Midbrain (tissue), 1 donor: ENCODE results near the gene ADAMTS17.

Experiments used
- DNase-seq: peaks from one replicate; lab custom pipeline; 2025; lab: John Stamatoyannopoulos, UW

Gene ADAMTS17

GRCh38 chr15:100249096-100249815 lies 92.5 kb downstream of the ADAMTS17 start:
- DNase-seq: no peak

DNA sequence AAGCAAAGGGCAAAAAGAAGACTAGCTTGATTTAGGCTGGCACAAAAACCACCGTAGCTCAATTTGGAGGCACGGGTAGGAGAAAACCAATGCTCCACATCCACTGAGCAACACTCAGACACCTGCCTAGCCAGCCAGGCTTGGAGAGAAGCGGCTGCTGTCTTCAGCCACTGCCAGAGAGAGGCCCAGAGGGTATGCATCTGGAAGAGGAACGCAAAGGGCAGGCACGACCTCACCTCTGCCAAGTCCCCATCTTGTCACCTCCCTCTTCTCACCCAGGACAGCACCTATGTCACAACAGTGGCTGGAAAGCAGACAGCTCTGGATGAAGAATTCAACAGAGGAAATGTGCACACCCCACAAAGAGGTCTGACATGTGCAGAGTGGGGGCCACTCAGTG lies 93.5 kb downstream of the ADAMTS17 start:
- DNase-seq: no peak

DNA sequence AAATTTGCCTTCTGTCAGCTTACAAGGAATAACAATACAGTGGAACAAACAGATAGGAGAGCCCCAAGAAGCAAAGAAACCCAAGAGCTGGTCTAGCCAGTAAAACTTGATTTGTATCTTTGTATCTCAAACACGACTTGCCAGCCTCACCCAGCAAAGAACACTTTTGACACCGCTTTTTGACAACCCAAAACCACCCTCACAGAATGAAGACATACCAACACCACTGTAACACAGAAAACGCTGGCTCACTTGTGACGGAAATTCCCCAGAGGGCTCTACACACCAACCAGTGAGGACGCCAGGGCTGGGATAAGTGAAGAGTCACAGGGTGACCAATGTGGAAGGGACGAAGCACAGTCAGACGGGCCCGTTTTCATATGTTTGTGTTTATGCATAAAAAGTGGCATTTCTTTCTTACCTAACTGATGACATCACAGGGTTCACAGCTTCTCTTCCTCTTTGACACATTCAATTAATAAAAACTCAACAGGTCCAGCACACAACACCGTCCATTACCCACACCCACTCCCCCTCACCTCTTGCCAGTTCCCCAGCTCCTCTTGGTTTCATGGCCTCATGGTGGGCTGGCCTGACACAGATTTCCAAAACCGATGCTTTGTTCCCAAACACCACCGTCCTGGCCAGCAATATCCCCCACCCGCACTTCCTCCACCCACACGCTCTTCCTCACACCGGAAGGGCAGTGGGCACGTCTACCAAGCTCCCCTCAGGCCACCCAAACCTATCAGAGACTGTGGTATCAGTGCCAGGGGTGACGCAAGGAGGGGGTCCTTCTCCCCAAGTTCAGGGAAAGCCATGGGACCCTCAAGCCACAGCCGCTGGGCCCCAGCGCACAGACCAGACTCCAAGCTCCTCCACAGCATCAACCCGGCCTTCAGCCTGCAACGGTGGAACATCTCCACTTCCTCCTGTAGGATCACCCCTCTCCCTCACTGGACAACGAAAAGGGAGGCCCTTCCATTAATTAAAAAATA lies 94.2 kb downstream of the ADAMTS17 start:
- DNase-seq: no peak

DNA sequence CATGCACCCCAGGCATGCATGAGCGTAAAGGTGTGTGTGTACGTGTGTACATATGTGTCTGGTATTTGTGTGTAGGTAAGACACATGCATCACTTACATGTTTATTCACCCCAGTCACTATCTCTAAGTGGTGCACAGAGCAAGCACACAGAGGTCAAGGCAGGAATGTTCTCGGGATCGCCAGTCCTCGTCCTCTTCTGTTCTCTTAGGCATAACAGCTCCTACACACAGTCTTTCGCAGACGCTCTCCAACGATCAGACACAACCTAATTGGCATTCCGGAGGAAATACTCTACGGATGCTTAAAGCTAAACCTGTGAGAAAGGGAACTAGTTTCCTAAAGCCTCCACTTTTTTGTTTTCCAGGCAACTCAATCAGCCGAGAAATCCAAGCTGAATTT lies 95.9 kb downstream of the ADAMTS17 start:
- DNase-seq: no peak

DNA sequence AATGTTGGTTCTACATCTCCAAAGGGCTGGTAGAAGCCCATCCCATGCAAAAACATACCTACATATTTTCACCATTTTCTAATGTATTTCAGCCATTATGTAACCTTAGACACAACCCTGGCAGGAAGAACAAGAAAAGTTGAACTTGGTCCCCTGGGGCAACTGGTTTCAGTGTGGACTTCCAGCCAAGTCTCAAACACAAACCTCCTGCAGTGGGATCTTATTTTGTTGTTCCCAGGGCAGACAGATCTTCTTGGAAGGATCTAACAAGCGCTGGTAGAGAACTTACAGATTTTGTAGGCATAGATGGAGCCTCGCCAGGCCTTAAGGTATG lies 96.3 kb downstream of the ADAMTS17 start:
- DNase-seq: no peak

DNA sequence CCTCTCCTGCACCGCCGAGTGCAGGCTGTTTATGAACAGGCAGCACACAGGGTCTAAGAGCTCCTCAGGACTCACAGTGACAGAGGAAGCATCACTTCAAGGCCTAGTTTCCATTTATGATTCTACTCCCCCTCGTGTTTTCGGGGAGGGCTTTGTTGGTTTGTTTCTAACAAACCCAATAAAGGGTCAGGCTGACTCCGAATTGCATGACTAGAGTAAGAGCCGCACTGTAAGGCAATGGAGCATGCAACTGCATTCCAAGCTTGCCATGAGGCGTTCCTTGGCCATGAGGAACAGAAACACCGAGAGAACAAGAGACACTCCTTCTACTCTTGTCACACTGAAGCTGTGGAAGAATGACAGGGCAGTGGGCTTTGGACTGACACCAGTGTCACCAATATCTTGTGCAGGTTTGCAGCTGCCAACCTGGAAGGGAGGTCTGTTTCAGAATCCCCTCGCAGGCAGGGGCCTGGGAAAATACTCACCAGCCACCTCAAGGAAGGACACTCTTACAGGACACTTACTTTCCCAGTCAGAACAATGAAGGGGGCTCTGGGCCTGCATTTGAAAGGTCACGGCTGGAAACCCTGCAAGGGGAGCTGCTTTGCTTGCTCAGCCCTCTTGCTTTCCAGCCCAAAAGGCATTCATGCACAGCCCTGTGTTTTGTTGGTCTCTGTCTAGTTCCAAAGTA lies 96.8 kb downstream of the ADAMTS17 start:
- DNase-seq: no peak

DNA sequence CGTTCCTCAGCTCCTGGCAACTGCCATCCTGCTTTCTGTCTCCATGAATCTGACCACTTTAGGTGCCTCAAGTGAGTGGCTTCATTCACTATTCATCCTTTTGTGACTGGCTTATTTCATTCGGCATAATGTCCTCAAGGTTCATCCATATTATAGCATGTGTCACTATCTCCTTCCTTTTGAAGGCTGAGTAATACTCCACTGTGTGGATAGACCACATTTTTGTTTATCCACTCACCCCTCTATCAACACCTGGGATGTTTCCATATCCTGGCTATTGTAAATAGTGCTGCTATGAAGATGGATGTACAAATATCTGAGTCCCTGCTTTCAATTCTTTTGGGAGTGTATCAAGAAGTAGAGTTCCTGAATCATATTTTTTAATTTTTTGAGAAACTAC lies 98.8 kb downstream of the ADAMTS17 start:
- DNase-seq: no peak

GRCh38 chr15:100241572-100242482 lies 99.9 kb downstream of the ADAMTS17 start:
- DNase-seq: peak; percentile 36

- DNase-seq: no peak
Measured at GRCh38 chr15:100236981-100237720, 104.6 kb downstream of the ADAMTS17 start.

DNA sequence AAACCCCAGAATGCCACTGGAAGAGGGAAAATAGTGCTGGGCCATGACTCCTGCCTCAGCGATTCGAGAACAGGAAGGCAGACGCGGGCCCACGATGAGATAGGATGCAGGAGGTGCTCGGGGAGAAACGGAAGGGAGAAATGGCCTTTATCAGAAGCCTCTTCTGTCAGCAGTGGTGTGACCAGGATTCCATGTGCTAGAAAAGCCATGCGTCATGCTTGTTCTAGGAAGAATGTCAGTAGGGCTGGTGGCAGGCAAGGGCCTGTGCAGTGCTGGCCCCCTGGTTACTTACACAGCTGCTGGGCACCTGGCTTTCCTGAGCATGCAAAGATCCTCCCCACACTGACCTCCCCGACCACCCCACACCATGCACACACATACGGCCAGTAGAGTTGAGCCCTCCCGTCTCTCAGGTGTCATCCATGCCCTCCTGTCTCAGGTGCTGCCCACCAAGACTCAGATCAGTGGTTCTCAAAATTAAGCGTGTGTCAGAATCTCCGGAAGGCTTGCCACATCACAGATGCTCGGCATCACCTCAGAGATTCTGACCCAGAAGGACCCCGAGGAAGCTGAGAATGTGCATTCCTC lies 106.7 kb downstream of the ADAMTS17 start:
- no peak for DNase-seq

GRCh38 chr15:100234158-100235029 lies 107.4 kb downstream of the ADAMTS17 start:
- no peak for DNase-seq

- no peak for DNase-seq
Measured at GRCh38 chr15:100230784-100231183, 111.0 kb downstream of the ADAMTS17 start.

DNA sequence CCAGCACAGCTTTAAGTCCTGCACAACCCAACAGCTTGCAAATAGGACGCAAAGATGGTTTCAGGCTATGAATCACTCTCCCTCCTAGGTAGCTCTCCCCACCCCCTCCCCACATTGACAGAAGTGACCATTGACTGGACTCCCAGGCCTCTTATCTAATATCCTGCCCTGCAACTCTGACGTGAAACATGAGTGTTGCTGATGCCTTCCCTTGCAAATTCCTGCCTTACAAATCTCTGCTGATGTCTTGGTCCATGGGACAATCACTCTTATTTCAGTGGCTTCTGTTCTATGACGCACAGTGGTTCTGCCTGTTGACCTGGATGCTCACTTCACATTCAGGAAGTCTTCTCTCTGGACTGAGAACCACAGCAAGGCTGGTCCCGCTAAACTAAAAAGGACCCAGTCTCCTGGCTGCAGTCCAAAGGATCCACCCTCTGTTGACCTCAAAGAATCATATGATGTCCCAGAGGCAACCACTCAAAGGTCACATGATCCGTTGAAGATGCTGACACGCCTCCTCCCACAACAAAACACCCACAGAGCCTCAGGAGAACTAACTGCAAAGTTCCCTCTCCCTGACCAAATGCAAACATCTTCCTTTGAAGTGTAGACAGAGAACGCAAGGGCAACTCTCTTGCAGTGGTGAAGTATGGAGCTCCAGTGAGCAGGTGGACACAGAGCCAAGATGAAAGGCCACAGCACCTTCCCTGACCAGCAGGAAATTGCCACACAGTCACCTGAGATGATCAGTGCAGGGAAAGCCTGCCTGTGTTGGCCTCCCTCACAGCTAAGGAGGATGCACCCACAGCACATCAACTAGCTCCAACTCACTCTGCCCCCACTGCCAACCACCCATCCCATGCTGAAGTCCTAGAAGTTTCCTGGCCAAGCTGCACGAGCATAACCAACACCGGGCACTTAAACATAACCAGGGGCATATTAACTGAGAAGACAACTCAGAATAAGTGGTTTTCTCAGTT lies 112.3 kb downstream of the ADAMTS17 start:
- no peak for DNase-seq

- DNase-seq: no peak
Measured at GRCh38 chr15:100227781-100228180, 114.0 kb downstream of the ADAMTS17 start.

GRCh38 chr15:100226107-100226506 lies 115.7 kb downstream of the ADAMTS17 start:
- no peak for DNase-seq

DNA sequence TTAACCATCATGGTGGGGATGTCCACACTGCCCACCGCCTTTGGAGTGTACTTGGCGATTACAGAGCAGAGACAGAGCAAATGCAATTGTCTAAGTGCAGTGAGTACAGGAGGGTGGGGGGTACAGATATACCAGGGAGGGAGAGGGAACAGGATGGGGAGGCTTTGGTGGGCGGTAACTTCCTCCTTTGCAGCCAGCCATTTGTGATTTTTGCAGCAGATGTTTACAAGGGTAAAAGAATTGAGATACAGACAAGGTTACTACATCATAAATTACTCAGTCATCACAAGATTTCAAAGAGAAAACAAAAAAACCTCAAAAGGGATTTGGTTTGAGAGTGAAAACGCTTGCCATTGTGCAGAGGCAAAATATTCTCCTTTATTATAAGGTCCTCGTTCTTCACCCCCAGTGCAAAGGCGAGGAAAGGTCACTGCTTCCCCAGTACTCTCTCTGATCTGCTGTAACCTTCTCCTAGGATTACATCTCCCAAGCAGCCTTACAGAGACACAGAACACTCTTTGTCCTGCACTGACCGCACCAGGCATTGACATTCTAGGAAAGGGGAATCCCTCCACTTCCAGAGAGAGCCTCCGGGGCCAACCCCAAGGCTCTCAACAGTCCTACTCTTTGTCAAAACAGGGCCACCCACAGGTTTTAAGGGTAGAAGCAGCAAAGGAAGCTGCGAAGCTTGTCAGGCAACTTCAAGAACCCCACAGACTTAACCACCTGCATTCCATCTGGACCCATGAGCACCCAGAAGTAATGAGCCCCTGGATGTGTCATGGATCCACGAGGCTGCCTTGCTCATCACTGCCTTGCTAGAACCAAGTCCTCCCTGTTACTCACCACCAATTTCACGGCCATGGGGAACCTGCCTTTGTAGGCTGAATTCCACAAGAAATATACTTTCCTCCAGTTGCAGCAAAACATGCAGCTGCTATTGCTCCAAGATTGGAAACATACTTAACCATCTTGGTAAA lies 117.3 kb downstream of the ADAMTS17 start:
- no peak for DNase-seq

GRCh38 chr15:100222349-100222715 lies 119.4 kb downstream of the ADAMTS17 start:
- no peak for DNase-seq
